Measurements from ENCODE around the gene BMP6.
A peak's percentile ranks its signal among the peaks of the same experiment; 100 is the strongest.

BMP6 gene

GRCh38 chr6:7720346-7720745 is 5.6 kb upstream of the BMP6 start:
- no peak for DNase-seq

DNA sequence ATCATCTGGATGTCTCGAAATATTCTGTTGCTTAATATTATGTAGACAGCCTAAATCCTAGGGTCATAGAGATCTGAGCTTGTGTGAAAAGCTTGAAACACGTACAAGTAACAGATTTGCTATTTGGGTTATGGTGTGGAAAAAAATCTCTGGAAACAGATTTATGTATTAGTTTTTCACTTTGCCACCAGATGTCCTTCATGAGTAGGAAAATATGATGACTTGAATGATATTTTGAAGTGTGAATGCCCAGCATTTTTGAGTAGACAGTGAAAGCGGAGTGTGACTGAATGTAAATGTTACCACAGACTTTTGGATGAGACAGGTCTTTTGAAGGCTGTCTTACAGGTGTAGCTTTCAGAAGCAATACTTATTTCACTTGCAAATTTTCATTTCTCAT is 4.2 kb upstream of the BMP6 start:
- no peak for DNase-seq

- peak; percentile 39 to 62 for DNase-seq
Measured at GRCh38 chr6:7723041-7723447, 2.9 kb upstream of the BMP6 start.

- DNase-seq: no peak
Measured at GRCh38 chr6:7723554-7723953, 2.3 kb upstream of the BMP6 start.

DNA sequence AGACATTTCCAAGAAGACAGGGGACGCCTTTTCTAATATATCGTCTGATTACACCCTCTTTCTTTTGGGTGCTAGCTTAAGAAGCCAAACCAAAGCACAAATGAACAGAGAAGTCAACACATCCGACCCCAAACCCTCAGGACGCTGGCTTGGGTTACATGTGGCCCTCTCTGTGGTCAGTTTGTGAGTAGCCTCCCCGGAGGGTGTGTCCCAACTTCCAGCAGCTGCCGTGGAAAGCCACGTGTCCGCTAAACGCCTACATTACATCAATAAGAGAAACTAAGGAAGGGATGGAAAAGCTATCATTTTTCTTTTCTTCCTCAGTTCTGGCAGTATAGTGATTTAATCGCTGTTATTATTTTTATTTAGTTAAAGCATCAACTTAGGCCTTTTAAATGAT is 487 bp upstream of the BMP6 start:
- DNase-seq: no peak

DNA sequence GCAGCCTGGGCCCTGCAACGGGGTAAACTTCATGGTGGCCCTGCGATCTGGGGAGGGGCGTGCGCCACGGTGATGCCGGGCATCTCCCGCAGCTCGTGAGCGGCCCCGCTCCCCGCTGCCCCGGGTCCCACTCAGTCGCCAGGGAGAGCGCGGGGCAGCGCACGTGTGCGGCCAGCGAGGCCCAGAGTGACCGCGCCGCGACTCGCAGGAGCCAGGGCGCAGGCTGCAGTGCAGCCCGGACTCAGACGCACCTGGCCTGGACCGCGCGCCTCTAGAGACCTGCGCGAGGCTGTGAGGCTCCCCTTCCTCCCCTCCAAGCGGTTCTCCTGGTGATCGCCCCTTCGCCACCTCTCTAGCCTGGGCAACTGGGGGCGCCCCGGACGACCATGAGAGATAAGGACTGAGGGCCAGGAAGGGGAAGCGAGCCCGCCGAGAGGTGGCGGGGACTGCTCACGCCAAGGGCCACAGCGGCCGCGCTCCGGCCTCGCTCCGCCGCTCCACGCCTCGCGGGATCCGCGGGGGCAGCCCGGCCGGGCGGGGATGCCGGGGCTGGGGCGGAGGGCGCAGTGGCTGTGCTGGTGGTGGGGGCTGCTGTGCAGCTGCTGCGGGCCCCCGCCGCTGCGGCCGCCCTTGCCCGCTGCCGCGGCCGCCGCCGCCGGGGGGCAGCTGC is 652 bp downstream of the BMP6 start:
- DNase-seq: no peak

DNA sequence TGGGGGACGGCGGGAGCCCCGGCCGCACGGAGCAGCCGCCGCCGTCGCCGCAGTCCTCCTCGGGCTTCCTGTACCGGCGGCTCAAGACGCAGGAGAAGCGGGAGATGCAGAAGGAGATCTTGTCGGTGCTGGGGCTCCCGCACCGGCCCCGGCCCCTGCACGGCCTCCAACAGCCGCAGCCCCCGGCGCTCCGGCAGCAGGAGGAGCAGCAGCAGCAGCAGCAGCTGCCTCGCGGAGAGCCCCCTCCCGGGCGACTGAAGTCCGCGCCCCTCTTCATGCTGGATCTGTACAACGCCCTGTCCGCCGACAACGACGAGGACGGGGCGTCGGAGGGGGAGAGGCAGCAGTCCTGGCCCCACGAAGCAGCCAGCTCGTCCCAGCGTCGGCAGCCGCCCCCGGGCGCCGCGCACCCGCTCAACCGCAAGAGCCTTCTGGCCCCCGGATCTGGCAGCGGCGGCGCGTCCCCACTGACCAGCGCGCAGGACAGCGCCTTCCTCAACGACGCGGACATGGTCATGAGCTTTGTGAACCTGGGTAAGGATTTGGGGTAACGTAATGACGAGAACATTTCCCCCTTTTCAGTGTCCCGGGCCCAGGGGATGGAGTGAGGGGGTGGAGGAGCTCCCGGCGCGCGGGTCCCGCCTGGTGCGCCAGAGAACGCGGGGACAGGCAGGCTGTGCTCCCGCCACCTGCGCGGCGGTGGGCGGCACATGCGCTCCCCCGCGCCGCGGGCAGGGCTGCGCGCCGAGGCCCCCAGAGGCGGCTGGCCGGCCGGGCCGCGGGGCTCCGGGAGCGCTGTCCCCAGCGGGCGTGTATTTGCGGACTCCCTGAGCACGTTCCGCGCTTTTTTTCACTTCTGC is 1.4 kb downstream of the BMP6 start:
- peak in 1 of 2 experiments; percentile 1 for DNase-seq

GRCh38 chr6:7727946-7728854 is 2.3 kb downstream of the BMP6 start:
- peak; percentile 2 to 4 for DNase-seq

DNA sequence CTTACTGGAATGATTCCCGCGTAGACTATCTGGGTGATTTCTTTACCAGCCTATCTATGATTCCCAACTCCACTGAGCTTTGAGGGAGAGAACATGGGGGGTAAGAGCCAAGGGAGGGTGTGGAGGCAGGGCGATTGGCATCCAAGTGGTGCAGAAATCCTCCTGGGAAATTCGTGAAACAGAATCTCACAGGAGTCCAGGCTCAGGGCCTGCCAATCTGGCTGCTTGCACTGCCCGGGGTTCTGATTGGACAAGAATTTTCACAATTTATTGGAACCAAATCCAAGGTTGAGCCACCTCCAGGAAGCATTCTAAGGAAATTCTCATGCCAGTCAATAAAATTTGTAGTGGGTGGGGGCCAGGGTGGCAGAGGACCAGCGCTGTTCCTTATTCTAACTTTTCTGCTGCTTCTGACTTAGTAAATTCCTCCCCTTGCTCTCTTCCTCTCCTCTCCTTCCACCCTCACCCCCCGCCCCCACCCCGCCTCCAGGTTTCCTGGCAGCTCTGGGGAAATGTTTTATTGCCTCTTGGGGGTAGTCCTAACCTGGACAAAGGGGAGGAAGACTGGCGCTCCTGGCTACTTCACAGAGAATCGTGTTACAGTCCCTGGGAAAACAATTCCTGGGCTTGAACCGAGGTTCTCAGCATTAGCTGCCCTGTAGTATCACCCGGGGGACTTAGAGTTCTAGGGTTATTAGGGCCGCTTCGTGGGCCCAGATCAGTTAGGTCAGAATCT is 3.1 kb downstream of the BMP6 start:
- DNase-seq: no peak

GRCh38 chr6:7730001-7730783 is 4.3 kb downstream of the BMP6 start:
- no peak for DNase-seq

DNA sequence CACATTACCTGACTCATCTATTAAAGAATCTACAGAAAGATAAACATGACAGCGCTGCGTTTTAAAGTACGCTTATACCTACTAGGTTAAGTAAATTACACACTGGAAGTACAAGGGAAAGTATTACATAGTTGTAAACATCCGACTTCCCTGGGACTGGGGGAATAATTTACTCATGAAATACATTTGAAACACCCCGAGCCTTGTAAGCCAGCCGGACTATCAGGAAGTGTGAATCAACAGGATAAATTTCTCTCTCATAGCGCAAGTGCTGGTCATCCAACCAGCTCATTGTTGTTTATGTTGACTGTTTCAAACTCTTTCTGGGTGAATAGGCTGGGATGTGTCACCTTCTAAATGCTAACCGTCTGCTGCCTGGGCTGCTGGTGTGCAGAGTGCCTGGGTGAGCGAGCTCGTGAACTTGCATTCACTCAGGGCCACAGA is 4.9 kb downstream of the BMP6 start:
- DNase-seq: no peak

GRCh38 chr6:7731294-7731693 is 5.4 kb downstream of the BMP6 start:
- no peak for DNase-seq

GRCh38 chr6:7732228-7732627 is 6.3 kb downstream of the BMP6 start:
- DNase-seq: no peak

DNA sequence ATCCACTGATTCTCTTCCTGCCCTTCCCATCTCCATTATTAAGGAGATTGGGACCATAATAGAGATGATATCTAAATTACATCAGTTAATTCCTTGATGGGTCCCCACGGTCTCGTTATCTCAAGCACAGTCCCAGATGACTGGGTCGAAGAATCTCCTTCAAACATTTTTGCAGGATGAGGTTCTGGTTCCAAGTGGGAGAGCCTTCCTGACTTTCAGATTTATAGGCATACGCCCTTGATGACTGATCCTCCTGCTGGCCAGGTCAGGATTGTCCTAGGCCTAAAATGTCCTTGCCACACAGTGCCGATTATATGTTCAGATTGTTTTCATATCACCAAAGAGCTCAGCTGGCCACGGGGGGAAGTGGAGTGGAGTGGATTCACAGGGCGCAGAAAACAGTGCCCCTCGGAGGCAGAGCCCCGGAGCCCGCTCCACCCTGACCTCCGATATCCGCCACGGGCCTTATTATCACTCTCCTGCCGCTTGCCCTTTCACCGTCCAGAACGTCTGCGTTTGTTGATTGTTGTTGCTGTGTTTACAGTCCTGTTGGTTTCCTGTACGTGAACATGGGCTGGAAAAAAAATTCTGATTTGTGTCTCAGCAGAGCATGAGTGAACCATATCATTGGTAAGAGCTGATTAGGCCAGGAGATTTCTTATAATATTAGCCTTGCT is 8.9 kb downstream of the BMP6 start:
- no peak for DNase-seq

DNA sequence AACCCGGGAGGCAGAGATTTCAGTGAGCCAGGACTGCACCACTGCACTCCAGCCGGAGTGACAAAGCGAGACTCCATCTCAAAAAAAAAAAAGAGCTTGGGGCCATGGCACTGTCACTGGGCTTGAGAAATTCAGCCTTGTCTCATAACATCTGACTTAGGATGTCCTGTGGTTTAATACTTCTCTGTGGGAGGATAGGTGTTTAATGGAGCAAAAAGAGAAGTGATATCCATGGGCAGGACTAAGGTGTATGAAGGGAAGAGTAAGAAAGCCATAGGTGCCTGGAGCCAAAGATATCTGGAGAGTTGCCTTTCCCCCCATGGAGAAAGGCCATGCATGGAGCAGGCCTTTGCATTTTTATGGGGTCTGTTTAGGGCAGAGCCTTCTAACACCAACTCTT is 11.2 kb downstream of the BMP6 start:
- DNase-seq: no peak

DNA sequence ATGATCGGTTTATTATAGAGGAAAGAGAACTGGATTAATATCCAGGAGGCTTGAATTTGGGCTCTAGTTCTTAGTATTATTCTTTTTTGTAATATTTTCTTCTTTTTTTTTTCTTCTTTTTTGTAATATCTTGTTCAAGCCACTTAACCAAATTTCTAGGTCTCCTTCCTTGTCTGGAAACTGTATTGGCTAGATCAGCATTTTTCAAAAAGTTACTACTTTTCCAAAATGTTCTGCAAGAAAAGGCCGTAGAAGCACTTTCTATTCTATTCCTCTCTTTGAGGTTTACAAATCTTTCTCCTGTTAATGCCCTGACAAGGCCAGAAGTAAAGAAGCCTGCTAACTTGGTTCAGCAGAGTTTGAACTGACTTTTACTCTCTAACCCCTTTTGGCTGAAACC is 12.0 kb downstream of the BMP6 start:
- no peak for DNase-seq

GRCh38 chr6:7742223-7742785 is 16.4 kb downstream of the BMP6 start:
- DNase-seq: no peak

- no peak for DNase-seq
Measured at GRCh38 chr6:7745942-7746341, 20.0 kb downstream of the BMP6 start.

DNA sequence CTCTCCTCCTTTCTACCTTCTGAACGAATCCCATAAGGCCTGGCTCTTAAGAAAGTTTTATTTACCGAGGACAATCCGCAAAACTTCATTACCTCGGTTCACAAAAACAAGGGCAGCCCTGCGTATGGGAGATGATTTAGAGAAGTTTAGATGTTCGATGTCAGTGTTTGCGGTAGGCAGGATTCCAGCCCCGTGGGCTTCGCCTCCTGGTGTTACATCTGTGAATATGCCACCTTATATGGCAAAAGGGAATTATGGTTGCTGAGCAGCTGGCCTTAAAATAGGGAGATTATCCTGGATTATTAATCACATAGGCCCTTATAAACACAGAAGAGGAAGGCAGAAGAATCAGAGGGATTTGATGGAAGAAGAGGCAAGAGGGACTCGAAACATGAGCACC is 21.1 kb downstream of the BMP6 start:
- no peak for DNase-seq

DNA sequence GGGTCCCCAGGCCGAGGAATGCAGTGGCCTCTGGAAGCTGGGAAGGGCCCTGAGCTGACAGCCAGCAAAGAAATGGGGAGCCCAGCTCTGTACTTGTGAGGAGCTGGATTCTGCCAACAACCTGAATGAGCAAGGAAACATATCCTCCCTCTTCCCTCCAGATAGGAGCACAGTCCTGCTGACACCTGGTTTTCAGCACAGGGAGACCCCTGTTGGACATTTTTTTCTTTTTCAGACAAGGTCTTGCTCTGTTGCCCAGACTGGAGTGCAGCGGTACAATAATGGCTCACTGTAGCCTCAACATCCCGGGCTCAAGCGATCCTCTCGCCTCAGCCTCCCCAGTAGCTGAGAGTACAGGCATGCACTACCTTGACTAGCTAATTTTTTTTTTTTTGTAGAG is 21.5 kb downstream of the BMP6 start:
- no peak for DNase-seq

Data from stimulated activated CD4-positive, alpha-beta T cell treated with anti-CD3 and anti-CD28 coated beads, Interleukin-4, amount 100 ng/mL, for 4 hours (primary cell).